SKM-1 treated with dmso at 0.1 percent for 144 hours (cell line): ENCODE data around the gene GOLGA7B.

Experiments
- DNase-seq: peaks from one replicate; lab custom pipeline; 2025; ENCODE audit not compliant: unreplicated experiment; lab: John Stamatoyannopoulos, UW

The GOLGA7B gene

GRCh38 chr10:97849687-97850402 lies at the start of gene GOLGA7B:
TSS of gene GOLGA7B (plus strand) at chr10:97849843. CDS start at chr10:97850304, 461 bp downstream.
- no peak for DNase-seq

GRCh38 chr10:97800474-97800873 lies 49.2 kb upstream of the GOLGA7B start:
- DNase-seq = no peak

- no peak for DNase-seq
Measured at GRCh38 chr10:97801422-97801821, 48.2 kb upstream of the GOLGA7B start.

- no peak for DNase-seq
Measured at GRCh38 chr10:97805096-97805884, 44.4 kb upstream of the GOLGA7B start.

GRCh38 chr10:97805949-97806348 lies 43.7 kb upstream of the GOLGA7B start:
- no peak for DNase-seq

- no peak for DNase-seq
Measured at GRCh38 chr10:97810446-97810845, 39.2 kb upstream of the GOLGA7B start.

- DNase-seq = no peak
Measured at GRCh38 chr10:97811958-97812357, 37.7 kb upstream of the GOLGA7B start.

GRCh38 chr10:97812696-97813095 lies 36.9 kb upstream of the GOLGA7B start:
- no peak for DNase-seq

- DNase-seq = no peak
Measured at GRCh38 chr10:97813311-97813710, 36.3 kb upstream of the GOLGA7B start.

- no peak for DNase-seq
Measured at GRCh38 chr10:97814996-97815395, 34.6 kb upstream of the GOLGA7B start.

GRCh38 chr10:97816609-97817008 lies 33.0 kb upstream of the GOLGA7B start:
- DNase-seq = no peak

- no peak for DNase-seq
Measured at GRCh38 chr10:97818572-97818971, 31.1 kb upstream of the GOLGA7B start.

GRCh38 chr10:97820096-97820704 lies 29.4 kb upstream of the GOLGA7B start:
- no peak for DNase-seq

- no peak for DNase-seq
Measured at GRCh38 chr10:97821308-97822038, 28.2 kb upstream of the GOLGA7B start.

GRCh38 chr10:97822261-97822687 lies 27.4 kb upstream of the GOLGA7B start:
- no peak for DNase-seq

GRCh38 chr10:97823734-97824133 lies 25.9 kb upstream of the GOLGA7B start:
- DNase-seq = no peak

GRCh38 chr10:97825020-97825760 lies 24.5 kb upstream of the GOLGA7B start:
- no peak for DNase-seq

GRCh38 chr10:97826892-97827291 lies 22.8 kb upstream of the GOLGA7B start:
- no peak for DNase-seq

- no peak for DNase-seq
Measured at GRCh38 chr10:97827702-97828291, 21.8 kb upstream of the GOLGA7B start.

GRCh38 chr10:97828721-97829120 lies 20.9 kb upstream of the GOLGA7B start:
- no peak for DNase-seq
